D721Med (cell line): ENCODE measurements around the gene NEDD4L.

Source experiments
- DNase-seq: peaks from one replicate; pipeline ENCODE4 v3.0.0; 2011; ENCODE audit warnings: low spot score; ENCODE audit not compliant: insufficient read length
- FAIRE-seq: peaks from 2 replicates; lab custom pipeline; 2011; peaks lifted over from hg19 to GRCh38; lab: Jason Lieb, UNC
- CTCF ChIP-seq: IDR thresholded peaks from 2 replicates; pipeline ENCODE4 v1.5.1; 2012; ENCODE audit warnings: mild to moderate bottlenecking, control low read depth; ENCODE audit not compliant: insufficient read depth; ENCODE audit errors: missing control alignments

NEDD4L gene

GRCh38 chr18:58005885-58006523 lies 38.0 kb upstream of the NEDD4L start:
- peak; percentile 97 for FAIRE-seq
- no peak for TF ChIP-seq CTCF
- DNase-seq: no peak

- DNase-seq: no peak
- no peak for TF ChIP-seq CTCF
- FAIRE-seq: no peak
These were observed 34.9 kb upstream of the NEDD4L start for GRCh38 chr18:58009166-58009565.

GRCh38 chr18:58010265-58010664 lies 33.8 kb upstream of the NEDD4L start:
- DNase-seq (no peak), FAIRE-seq (peak; percentile 60)
- TF ChIP-seq CTCF: no peak

GRCh38 chr18:58012356-58012755 lies 31.7 kb upstream of the NEDD4L start:
- DNase-seq (no peak), FAIRE-seq (no peak)
- TF ChIP-seq CTCF: no peak

- TF ChIP-seq CTCF: no peak
- FAIRE-seq: peak; percentile 91
- DNase-seq: no peak
These were observed 30.5 kb upstream of the NEDD4L start for GRCh38 chr18:58013241-58014211.

GRCh38 chr18:58015065-58015780 lies 28.8 kb upstream of the NEDD4L start:
- FAIRE-seq (no peak), DNase-seq (no peak)
- TF ChIP-seq CTCF: no peak
